AG04450 (cell line): ENCODE measurements around the gene TREM2. TPM values are rescaled to one million over a fixed set of nuclear protein-coding genes. Genes with fewer than 3 reads are reported as not detected.

Experiments used
- CTCF ChIA-PET: fragments of 300-600, 350-600 bp; formaldehyde crosslinking; extraction: SDS; loops from one replicate; lab custom pipeline; 2022; ENCODE audit warnings: antibody characterized with exemption, inconsistent platforms; lab: Charles Lee
- POLR2A ChIA-PET: fragments of 350-600 bp; formaldehyde crosslinking; extraction: SDS; loops from one replicate; lab custom pipeline; 2021; ENCODE audit warnings: antibody characterized with exemption, inconsistent platforms; lab: Yijun Ruan, JAX
- DNase-seq: peaks from one replicate; pipeline ENCODE4 v3.0.0-alpha.2; 2011; ENCODE audit warnings: low read depth, low spot score
- H3K27ac ChIP-seq: one replicate; pipeline ENCODE4 v1.5.1; 2012; ENCODE audit warnings: low read depth, low read length, control low read depth
- H3K27me3 ChIP-seq: one replicate; pipeline ENCODE4 v1.6.0; 2012; ENCODE audit warnings: low read length; ENCODE audit not compliant: control insufficient read depth, insufficient read depth
- H3K4me3 ChIP-seq: 2 replicates; pipeline ENCODE4 v1.5.1; 2011; ENCODE audit warnings: mild to moderate bottlenecking, low read depth, low read length, control low read depth
- H3K9me3 ChIP-seq: 2 replicates; pipeline ENCODE4 v1.5.1; 2012; ENCODE audit warnings: low read length; ENCODE audit not compliant: control insufficient read depth, insufficient read depth
- CTCF ChIP-seq: IDR thresholded peaks from 2 replicates; pipeline ENCODE4 v1.5.1; 2011; ENCODE audit warnings: low read depth, low read length, control low read depth, inconsistent platforms
- polyA plus RNA-seq: library from polyadenylated mRNA; depleted of rRNA; stranded (reverse); fragments of >200 nt; gene quantifications from 2 replicates; pipeline ENCODE4 v1.2.3, GENCODE V29; 2011

The TREM2 gene
- polyA plus RNA-seq, 1 experiment: 0.07 TPM

- H3K4me3 ChIP-seq: no peak overlapping the region
- no peak for TF ChIP-seq CTCF
- CTCF ChIA-PET: interaction anchor here (1.7 kb wide), 1 partner anchor 12 kb away, joined by 6 read pairs; no protein-coding TSS in a partner anchor
- H3K9me3 ChIP-seq: no peaks in the 10 kb centered on the region
- H3K27ac ChIP-seq: no peak overlapping the region
- H3K27me3 ChIP-seq: peaks cover 3% of the 10 kb centered on the region
- POLR2A ChIA-PET: no interaction called here
- no peak for DNase-seq
Observed at GRCh38 chr6:41170547-41171160, 7.7 kb upstream of the TREM2 start.

DNA sequence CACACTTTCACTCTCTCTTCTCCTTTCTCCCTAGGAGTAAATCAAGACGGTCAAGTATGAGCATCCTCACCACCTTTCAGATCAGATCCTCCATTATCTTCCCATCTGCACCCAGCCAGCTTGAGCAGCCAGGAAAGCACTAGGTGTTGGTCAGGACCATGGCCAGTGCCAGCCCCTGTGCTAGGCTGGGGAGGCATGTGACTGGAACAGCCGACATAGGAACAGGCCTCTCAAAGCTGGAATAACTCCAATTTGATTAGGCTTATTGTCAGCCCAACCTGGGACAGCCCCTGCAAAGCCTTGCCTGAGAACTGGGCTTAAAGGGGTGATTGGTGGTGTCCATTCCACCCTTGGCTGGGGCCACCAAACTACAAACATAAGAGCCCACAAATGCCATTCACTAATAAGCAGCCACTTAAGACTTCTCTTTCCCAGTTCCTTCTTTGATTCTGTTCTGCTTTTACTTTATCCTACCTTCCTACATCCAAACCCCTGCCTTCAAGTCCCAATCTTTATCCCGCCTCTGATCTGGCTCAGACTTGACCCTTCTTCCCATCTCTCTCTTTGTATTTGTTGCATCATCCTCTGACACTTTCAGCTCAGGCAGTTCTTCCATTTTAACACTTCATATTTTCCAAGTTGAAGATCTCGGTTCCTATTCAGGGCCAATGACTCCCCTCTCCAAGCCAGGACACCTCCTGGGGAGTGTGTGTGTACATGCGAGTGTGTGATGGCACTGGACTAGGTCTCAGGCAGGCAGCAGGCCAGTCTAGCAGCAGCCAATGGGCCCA, 4.5 kb upstream of the TREM2 start:
- no peak for TF ChIP-seq CTCF
- Histone ChIP-seq H3K4me3 (no peak overlapping the region), H3K27ac (no peak overlapping the region), H3K9me3 (no peaks in the 10 kb centered on the region), H3K27me3 (peaks cover 6% of the 10 kb centered on the region)
- no peak for DNase-seq
- CTCF ChIA-PET: no interaction called here
- POLR2A ChIA-PET: no interaction called here

GRCh38 chr6:41164551-41165120, 1.7 kb upstream of the TREM2 start:
- ChIA-PET POLR2A (no interaction called here), CTCF (interaction anchor here (0.7 kb wide), 1 partner anchor 16 kb away, joined by 3 read pairs; no protein-coding TSS in a partner anchor)
- DNase-seq: no peak
- H3K27ac ChIP-seq: no peak overlapping the region
- no peak overlapping the region for H3K4me3 ChIP-seq
- no peaks in the 10 kb centered on the region; the same call in 1 of the 2 replicates for H3K9me3 ChIP-seq
- H3K27me3 ChIP-seq: peaks cover 6% of the 10 kb centered on the region
- no peak for TF ChIP-seq CTCF

GRCh38 chr6:41163419-41163717, 452 bp upstream of the TREM2 start:
- ChIA-PET POLR2A (no interaction called here), CTCF (no interaction called here)
- DNase-seq: no peak

More at GRCh38 chr6:41163419-41163717, 452 bp upstream of the TREM2 start:
- H3K27ac ChIP-seq: no peak overlapping the region
- no peak overlapping the region for H3K4me3 ChIP-seq
- no peaks in the 10 kb centered on the region; the same call in 1 of the 2 replicates for H3K9me3 ChIP-seq
- TF ChIP-seq CTCF: no peak
- H3K27me3 ChIP-seq: peaks cover 6% of the 10 kb centered on the region
